Keratinocyte (primary cell): Measurements from ENCODE around the gene ZNF584.

Experiments used
- CTCF ChIP-seq, 3 experiments: IDR thresholded peaks in 1 of 3; conservative IDR thresholded peaks in 1 of 3; optimal IDR thresholded peaks in 1 of 3; 2 replicates in 2 of 3; 3 replicates in 1 of 3; pipeline versions ENCODE3 to v1.5.1; 2011; ENCODE audit warnings: low read length in 3 of 3, mild to moderate bottlenecking in 3 of 3, moderate library complexity in 2 of 3, control low read depth in 1 of 3, inconsistent platforms in 1 of 3; ENCODE audit not compliant: insufficient read depth in 2 of 3; ENCODE audit errors: extremely low read depth in 1 of 3
- EZH2 ChIP-seq: IDR thresholded peaks from one replicate; pipeline ENCODE4 v1.6.1; 2012; ENCODE audit warnings: inconsistent platforms, mild to moderate bottlenecking, low read length, moderate library complexity

- TF ChIP-seq CTCF (optimal IDR thresholded peaks at IDR 0.05 in 1 of 3, IDR thresholded peaks at IDR 0.05 in 1 of 3, conservative IDR thresholded peaks at IDR 0.05 in 1 of 3; ENCODE audit: extremely low read depth in 1 of 3, insufficient read depth in 2 of 3, low read length in 3 of 3), result no peak
- no peak for TF ChIP-seq EZH2
Observed at GRCh38 chr19:58453743-58454142, 45.3 kb downstream of the ZNF584 start.
